DOHH2 (cell line): ENCODE results near the gene DUSP1.

Source experiments
- H3F3A ChIP-seq: fragments of 200-600 bp; sonication (generic), shearing (Covaris generic); 2 replicates; pipeline ENCODE4 v1.6.0; 2016; ENCODE audit warnings: antibody characterized with exemption, mild to moderate bottlenecking; ENCODE audit not compliant: control insufficient read depth, insufficient read depth
- H3K27ac ChIP-seq: fragments of 200-600 bp; sonication (generic); 2 replicates; pipeline ENCODE4 v1.5.1; 2014; ENCODE audit warnings: low read depth, mild to moderate bottlenecking, low read length, moderate library complexity
- H3K27me3 ChIP-seq: fragments of 200-600 bp; sonication (generic); 2 replicates; pipeline ENCODE4 v1.6.1; 2014; ENCODE audit warnings: mild to moderate bottlenecking, low read length, mixed read lengths; ENCODE audit not compliant: control insufficient read depth
- H3K36me3 ChIP-seq: fragments of 200-600 bp; sonication (generic); 2 replicates; pipeline ENCODE4 v1.6.1; 2014; ENCODE audit warnings: mild to moderate bottlenecking, low read length, moderate library complexity, mixed read lengths; ENCODE audit not compliant: control insufficient read depth
- H3K4me1 ChIP-seq: fragments of 200-600 bp; sonication (generic); 2 replicates; pipeline ENCODE4 v1.6.1; 2014; ENCODE audit warnings: mild to moderate bottlenecking, low read length, mixed read lengths; ENCODE audit not compliant: control insufficient read depth
- H3K4me2 ChIP-seq: fragments of 200-600 bp; sonication (generic); 2 replicates; pipeline ENCODE4 v1.6.0; 2014; ENCODE audit warnings: mild to moderate bottlenecking, low read length, moderate library complexity
- H3K4me3 ChIP-seq: fragments of 200-600 bp; sonication (generic); 2 replicates; pipeline ENCODE4 v1.5.1; 2014; ENCODE audit warnings: mild to moderate bottlenecking, low read length, mixed read lengths
- H3K79me2 ChIP-seq: fragments of 200-600 bp; sonication (generic); 2 replicates; pipeline ENCODE4 v1.6.1; 2014; ENCODE audit warnings: mild to moderate bottlenecking, low read length, mixed read lengths; ENCODE audit not compliant: control insufficient read depth
- H3K9me2 ChIP-seq: fragments of 200-600 bp; sonication (generic); replicated peaks from 2 replicates; pipeline ENCODE4 v1.6.1; 2014; ENCODE audit warnings: mild to moderate bottlenecking, low read length, mixed read lengths; ENCODE audit not compliant: control insufficient read depth
- H3K9me3 ChIP-seq: fragments of 200-600 bp; sonication (generic); 2 replicates; pipeline ENCODE4 v1.6.1; 2014; ENCODE audit warnings: antibody characterized with exemption, low read length, mixed read lengths; ENCODE audit not compliant: control insufficient read depth, insufficient read depth
- H4K20me1 ChIP-seq: fragments of 200-600 bp; sonication (generic); 2 replicates; pipeline ENCODE4 v1.6.0; 2014; ENCODE audit warnings: low read depth, mild to moderate bottlenecking, antibody characterized with exemption, low read length, moderate library complexity; ENCODE audit not compliant: control insufficient read depth, insufficient read depth
- EZH2phosphoT487 ChIP-seq: fragments of 200-600 bp; sonication (generic); IDR thresholded peaks from 2 replicates; pipeline ENCODE4 v1.6.1; 2017; ENCODE audit warnings: borderline replicate concordance, mild to moderate bottlenecking, antibody characterized with exemption, low read length, moderate library complexity, mixed read lengths
- TF ChIP-seq, protein P1 (sequence below): fragments of 200-600 bp; sonication (generic); IDR thresholded peaks from one replicate; pipeline ENCODE4 v1.5.1; 2014; ENCODE audit warnings: antibody characterized with exemption, mild to moderate bottlenecking, low read depth, low read length; ENCODE audit not compliant: poor library complexity, severe bottlenecking

The DUSP1 gene

DNA sequence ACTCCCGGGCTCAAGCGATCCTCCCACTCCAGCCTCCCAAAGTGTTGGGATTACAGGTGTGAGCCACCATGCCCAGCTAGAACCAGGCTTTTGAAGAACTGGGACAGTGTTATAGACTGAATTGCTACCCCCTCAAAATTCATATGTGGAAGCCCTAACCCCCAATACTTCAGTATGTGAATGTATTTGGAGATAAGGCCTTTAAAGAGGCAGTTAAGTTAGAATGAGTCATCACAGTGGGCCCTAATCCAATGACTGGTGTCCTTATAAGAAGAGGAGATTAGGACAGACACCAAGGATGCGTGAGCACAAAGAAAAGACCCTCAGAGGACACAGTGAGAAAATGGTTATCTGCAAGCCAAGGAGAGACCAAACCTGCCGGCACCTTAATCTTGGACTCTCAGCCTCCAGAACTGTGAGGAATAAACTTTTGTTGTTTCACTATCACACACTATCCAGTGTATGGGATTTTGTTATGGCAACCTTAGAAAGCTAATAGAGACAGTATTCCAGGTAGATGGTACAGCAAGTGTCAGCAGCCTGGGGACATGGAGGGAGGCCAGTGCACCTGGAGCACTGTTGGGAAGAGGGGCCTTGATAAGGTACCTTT is 31.7 kb upstream of the DUSP1 start:
- Histone ChIP-seq H3K27me3 (peaks cover 8% of the 10 kb centered on the region; the same call in 1 of the 2 replicates), H3K4me1 (peaks cover 10% of the 10 kb centered on the region), H3K79me2 (no peaks in the 10 kb centered on the region), H3F3A (no peaks in the 10 kb centered on the region), H4K20me1 (no peaks in the 10 kb centered on the region), H3K36me3 (no peaks in the 10 kb centered on the region), H3K9me2 (no peaks in the 10 kb centered on the region), H3K4me3 (no peak overlapping the region), H3K27ac (no peak overlapping the region), H3K4me2 (no peak overlapping the region), H3K9me3 (no peaks in the 10 kb centered on the region)
- TF ChIP-seq, protein P1, sequence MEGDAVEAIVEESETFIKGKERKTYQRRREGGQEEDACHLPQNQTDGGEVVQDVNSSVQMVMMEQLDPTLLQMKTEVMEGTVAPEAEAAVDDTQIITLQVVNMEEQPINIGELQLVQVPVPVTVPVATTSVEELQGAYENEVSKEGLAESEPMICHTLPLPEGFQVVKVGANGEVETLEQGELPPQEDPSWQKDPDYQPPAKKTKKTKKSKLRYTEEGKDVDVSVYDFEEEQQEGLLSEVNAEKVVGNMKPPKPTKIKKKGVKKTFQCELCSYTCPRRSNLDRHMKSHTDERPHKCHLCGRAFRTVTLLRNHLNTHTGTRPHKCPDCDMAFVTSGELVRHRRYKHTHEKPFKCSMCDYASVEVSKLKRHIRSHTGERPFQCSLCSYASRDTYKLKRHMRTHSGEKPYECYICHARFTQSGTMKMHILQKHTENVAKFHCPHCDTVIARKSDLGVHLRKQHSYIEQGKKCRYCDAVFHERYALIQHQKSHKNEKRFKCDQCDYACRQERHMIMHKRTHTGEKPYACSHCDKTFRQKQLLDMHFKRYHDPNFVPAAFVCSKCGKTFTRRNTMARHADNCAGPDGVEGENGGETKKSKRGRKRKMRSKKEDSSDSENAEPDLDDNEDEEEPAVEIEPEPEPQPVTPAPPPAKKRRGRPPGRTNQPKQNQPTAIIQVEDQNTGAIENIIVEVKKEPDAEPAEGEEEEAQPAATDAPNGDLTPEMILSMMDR = no peak
- no peak for TF ChIP-seq EZH2phosphoT487

DNA sequence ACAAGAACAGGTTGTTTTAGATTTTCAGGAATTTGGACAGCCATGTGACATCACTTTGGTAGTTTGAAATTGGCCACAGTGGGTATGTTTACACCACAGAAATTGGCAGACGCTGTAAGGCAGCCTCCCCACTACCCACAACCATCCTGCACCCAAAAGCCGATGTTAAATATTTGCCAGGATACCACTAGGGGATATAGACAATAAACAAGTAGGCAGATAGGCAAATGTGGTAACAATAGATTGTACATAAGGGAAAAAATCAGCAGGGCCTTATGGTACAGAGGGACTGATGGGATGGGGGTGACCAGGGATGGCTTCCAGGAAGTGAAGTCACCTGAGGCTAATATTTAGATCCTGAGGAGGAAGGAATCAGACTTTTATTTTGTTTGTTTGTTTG is 31.1 kb upstream of the DUSP1 start:
- Histone ChIP-seq H3F3A (no peaks in the 10 kb centered on the region), H3K79me2 (no peaks in the 10 kb centered on the region), H3K9me3 (no peaks in the 10 kb centered on the region), H3K4me1 (peaks cover 4% of the 10 kb centered on the region), H3K36me3 (no peaks in the 10 kb centered on the region), H4K20me1 (no peaks in the 10 kb centered on the region), H3K9me2 (no peaks in the 10 kb centered on the region), H3K4me2 (no peak overlapping the region), H3K27me3 (peaks cover 10% of the 10 kb centered on the region; the same call in 1 of the 2 replicates), H3K4me3 (no peak overlapping the region), H3K27ac (no peak overlapping the region)
- no peak for TF ChIP-seq EZH2phosphoT487
- TF ChIP-seq, protein P1 = no peak

DNA sequence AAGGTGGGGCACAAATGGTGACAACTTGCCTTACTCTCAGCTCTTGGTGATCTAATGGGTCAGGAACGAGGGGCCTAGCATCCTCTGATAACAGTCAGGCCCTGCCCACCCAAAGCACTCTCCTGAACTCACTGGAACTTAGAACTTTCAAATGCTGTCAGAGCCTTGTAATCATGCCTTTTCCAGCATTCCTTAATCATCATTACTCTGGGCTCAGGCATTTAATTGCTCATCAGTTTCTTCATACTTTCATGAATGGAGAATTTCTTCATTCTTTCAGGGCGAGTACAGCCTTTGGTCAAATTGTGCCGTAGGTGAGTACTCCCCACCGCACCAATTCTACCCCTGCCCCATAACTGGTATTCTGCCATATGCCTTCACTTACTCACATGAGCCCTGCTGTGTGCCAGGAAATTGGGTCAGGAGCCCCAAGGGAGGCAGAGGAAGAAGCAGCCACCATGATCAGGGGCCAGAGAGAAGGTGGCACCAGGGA is 30.2 kb upstream of the DUSP1 start:
- H4K20me1 ChIP-seq = no peaks in the 10 kb centered on the region
- no peaks in the 10 kb centered on the region for H3F3A ChIP-seq
- H3K9me2 ChIP-seq = no peaks in the 10 kb centered on the region
- H3K36me3 ChIP-seq = no peaks in the 10 kb centered on the region
- no peaks in the 10 kb centered on the region for H3K9me3 ChIP-seq
- no peak for TF ChIP-seq EZH2phosphoT487
- TF ChIP-seq, protein P1 = no peak
- H3K4me1 ChIP-seq = no peaks in the 10 kb centered on the region
- no peaks in the 10 kb centered on the region for H3K79me2 ChIP-seq
- peaks cover 10% of the 10 kb centered on the region; the same call in 1 of the 2 replicates for H3K27me3 ChIP-seq
- no peak overlapping the region for H3K27ac ChIP-seq
- no peak overlapping the region for H3K4me2 ChIP-seq
- H3K4me3 ChIP-seq = no peak overlapping the region
